ENCODE data around the gene DNPEP. TPM values are rescaled to one million over a fixed set of nuclear protein-coding genes. Genes with fewer than 3 reads are reported as not detected.

The DNPEP gene
- total RNA-seq, 4 donors from 2014 or later = 45.0 to 98.5 (median 54.1) TPM

- no peak for TF ChIP-seq CTCF (IDR thresholded peaks at IDR 0.05; ENCODE audit: low read depth)
Observed at GRCh38 chr2:219331560-219332213, 56.0 kb downstream of the DNPEP start.

GRCh38 chr2:219327719-219328118, 60.0 kb downstream of the DNPEP start:
- TF ChIP-seq CTCF (IDR thresholded peaks at IDR 0.05; ENCODE audit: low read depth) = no peak

GRCh38 chr2:219325657-219326315, 61.9 kb downstream of the DNPEP start:
- no peak for TF ChIP-seq CTCF (IDR thresholded peaks at IDR 0.05; ENCODE audit: low read depth)

- no peak for TF ChIP-seq CTCF (IDR thresholded peaks at IDR 0.05; ENCODE audit: low read depth)
Observed at GRCh38 chr2:219325136-219325535, 62.6 kb downstream of the DNPEP start.

- TF ChIP-seq CTCF (IDR thresholded peaks at IDR 0.05; ENCODE audit: low read depth) = no peak
Observed at GRCh38 chr2:219323434-219323833, 64.3 kb downstream of the DNPEP start.

Small RNA genes lying within 50 kb of the gene (small RNA-seq; reads per million reads assigned to genes)
- gene AC053503.3 = not detected

Other genes starting within 250 kb of the DNPEP start
- 10 to 100 TPM; 14.3 to 27.7 (median 19.4) TPM for gene NHEJ1, start 227.1 kb downstream of the DNPEP start, total RNA-seq
- gene SLC23A3, start 217.9 kb downstream of the DNPEP start, total RNA-seq = under 1 TPM; 0.38 to 0.82 (median 0.67) TPM
- gene CNPPD1, start 211.0 kb downstream of the DNPEP start, total RNA-seq = 10 to 100 TPM; 35.9 to 55.5 (median 44.2) TPM
- 10 to 100 TPM; 30.7 to 67.0 (median 62.9) TPM for gene RETREG2, start 209.6 kb downstream of the DNPEP start, total RNA-seq
- gene ZFAND2B, start 181.1 kb downstream of the DNPEP start, total RNA-seq = 10 to 100 TPM; 28.0 to 60.3 (median 43.7) TPM
- gene ABCB6, start 169.0 kb downstream of the DNPEP start, total RNA-seq = 10 to 100 TPM in 3 of 4 donors, 1 to 10 TPM in 1; 8.2 to 31.6 (median 24.7) TPM
- 10 to 100 TPM; 29.0 to 54.1 (median 30.3) TPM for gene ATG9A, start 158.3 kb downstream of the DNPEP start, total RNA-seq
- 10 to 100 TPM; 16.8 to 62.5 (median 52.7) TPM for gene ANKZF1, start 158.1 kb downstream of the DNPEP start, total RNA-seq
- 10 to 100 TPM in 3 of 4 donors, 1 to 10 TPM in 1; 2.9 to 12.2 (median 11.0) TPM for gene GLB1L, start 142.5 kb downstream of the DNPEP start, total RNA-seq
- 10 to 100 TPM; 13.7 to 22.2 (median 15.4) TPM for gene STK16, start 142.4 kb downstream of the DNPEP start, total RNA-seq
- not detected for gene TUBA4B, start 134.7 kb downstream of the DNPEP start, total RNA-seq
- 10 to 100 TPM in 2 of 4 donors, 1 to 10 TPM in 2; 7.2 to 31.8 (median 9.2) TPM for gene TUBA4A, start 134.0 kb downstream of the DNPEP start, total RNA-seq
- gene DNAJB2, start 108.5 kb downstream of the DNPEP start, total RNA-seq = 10 to 100 TPM; 44.7 to 77.0 (median 51.1) TPM
- not detected for gene PTPRN, start 78.5 kb downstream of the DNPEP start, total RNA-seq
- gene RESP18, start 55.2 kb downstream of the DNPEP start, total RNA-seq = not detected
- gene DES, start 30.5 kb upstream of the DNPEP start, total RNA-seq = 10 to 100 TPM in 2 of 4 donors, 1 to 10 TPM in 2; 3.1 to 28.8 (median 13.3) TPM
- 1 to 10 TPM in 3 of 4 donors, under 1 TPM in 1; 0.49 to 5.9 (median 2.9) TPM for gene SPEG, start 46.9 kb upstream of the DNPEP start, total RNA-seq
- gene GMPPA, start 111.0 kb upstream of the DNPEP start, total RNA-seq = 10 to 100 TPM; 16.3 to 38.2 (median 18.2) TPM
- not detected for gene ASIC4, start 126.6 kb upstream of the DNPEP start, total RNA-seq
- 10 to 100 TPM in 3 of 4 donors, 1 to 10 TPM in 1; 7.8 to 41.6 (median 24.7) TPM for gene CHPF, start 155.9 kb upstream of the DNPEP start, total RNA-seq
- gene TMEM198, start 156.1 kb upstream of the DNPEP start, total RNA-seq = 1 to 10 TPM in 2 of 4 donors, under 1 TPM in 1, not detected in 1; 0.68 to 1.7 (median 1.5) TPM
- gene OBSL1, start 183.6 kb upstream of the DNPEP start, total RNA-seq = 100 to 1,000 TPM in 1 of 4 donors, 10 to 100 TPM in 3; 37.5 to 118 (median 51.6) TPM
- 1 to 10 TPM in 1 of 4 donors, under 1 TPM in 1, not detected in 2; 0.66 to 1.5 TPM for gene INHA, start 184.4 kb upstream of the DNPEP start, total RNA-seq
- gene STK11IP, start 209.9 kb upstream of the DNPEP start, total RNA-seq = 10 to 100 TPM in 3 of 4 donors, 1 to 10 TPM in 1; 5.4 to 20.5 (median 10.4) TPM
- 1 to 10 TPM in 3 of 4 donors, under 1 TPM in 1; 0.65 to 5.7 (median 1.8) TPM for gene SLC4A3, start 239.7 kb upstream of the DNPEP start, total RNA-seq